H1 (cell line): ENCODE measurements around the gene EMD. TPM values are rescaled to one million over a fixed set of nuclear protein-coding genes. Genes with fewer than 3 reads are reported as not detected.
"Not testable (repeated sequence)": the region's sequence is repeated elsewhere in the genome, so short reads cannot be mapped to it uniquely, and the experiment has no call there.

Source experiments
- CTCF ChIA-PET: fragments of 300-600 bp; sonication (Branson Sonifier 250); formaldehyde crosslinking; loops from one replicate; lab custom pipeline; 2021; ENCODE audit not compliant: partially characterized antibody; lab: Charles Lee
- POLR2A ChIA-PET: fragments of 300-600 bp; sonication (Branson Sonifier 250); formaldehyde crosslinking; loops from one replicate; lab custom pipeline; 2021; ENCODE audit warnings: inconsistent platforms; ENCODE audit not compliant: partially characterized antibody; lab: Charles Lee
- DNase-seq, 2 experiments: peaks; one replicate each; pipeline versions ENCODE4 v3.0.0 to v3.0.0-alpha.2; 2010 to 2022; ENCODE audit warnings: low spot score in 2 of 2, low read depth in 1 of 2, mixed read lengths in 1 of 2
- FAIRE-seq: peaks from 2 replicates; lab custom pipeline; 2011; peaks lifted over from hg19 to GRCh38; lab: Jason Lieb, UNC
- H2AFZ ChIP-seq: 2 replicates; pipeline ENCODE4 v1.8.1; 2012; ENCODE audit warnings: low read length, inconsistent platforms
- H2AK5ac ChIP-seq: 2 replicates; pipeline ENCODE4 v1.6.1; 2013; ENCODE audit warnings: low read depth, low read length
- H2BK120ac ChIP-seq: replicated peaks from 2 replicates; pipeline ENCODE3; 2013; ENCODE audit warnings: low read depth, low read length, inconsistent platforms
- H2BK12ac ChIP-seq: 2 replicates; pipeline ENCODE4 v1.6.1; 2013; ENCODE audit warnings: low read depth, low read length
- H2BK15ac ChIP-seq: 2 replicates; pipeline ENCODE4 v1.6.1; 2013; ENCODE audit warnings: low read length
- H2BK20ac ChIP-seq: 2 replicates; pipeline ENCODE4 v1.6.1; 2013; ENCODE audit warnings: low read length
- H2BK5ac ChIP-seq: 2 replicates; pipeline ENCODE4 v1.6.1; 2013; ENCODE audit warnings: low read depth, low read length
- H3K14ac ChIP-seq: 2 replicates; pipeline ENCODE4 v1.6.1; 2013; ENCODE audit warnings: inconsistent platforms; ENCODE audit not compliant: insufficient read length
- H3K18ac ChIP-seq: 2 replicates; pipeline ENCODE4 v1.6.1; 2013; ENCODE audit warnings: low read length; ENCODE audit errors: extremely low read depth
- H3K23ac ChIP-seq: 2 replicates; pipeline ENCODE4 v1.6.1; 2013; ENCODE audit warnings: inconsistent platforms; ENCODE audit not compliant: insufficient read length
- H3K23me2 ChIP-seq: 2 replicates; pipeline ENCODE4 v1.6.1; 2013; ENCODE audit warnings: low read depth, low read length
- H3K27ac ChIP-seq: 2 replicates; pipeline ENCODE4 v1.6.1; 2011; ENCODE audit warnings: low read depth, low read length, inconsistent platforms
- H3K27me3 ChIP-seq, 4 experiments: replicated peaks in 1 of 4; 1 replicate in 1 of 4; 2 replicates in 3 of 4; pipeline versions ENCODE4 v1.6.1 to v1.8.1; 2011 to 2013; ENCODE audit warnings: low read length in 3 of 4, mild to moderate bottlenecking in 3 of 4, inconsistent platforms in 2 of 4, mixed read lengths in 2 of 4, moderate library complexity in 1 of 4; ENCODE audit not compliant: control insufficient read depth in 3 of 4, insufficient read depth in 3 of 4; ENCODE audit errors: extremely low read depth in 1 of 4
- H3K36me3 ChIP-seq, 4 experiments: 2 replicates each; pipeline versions ENCODE4 v1.6.1 to v1.8.1; 2011 to 2013; ENCODE audit warnings: mild to moderate bottlenecking in 4 of 4, low read length in 3 of 4, moderate library complexity in 2 of 4, control low read depth in 1 of 4, inconsistent platforms in 1 of 4; ENCODE audit not compliant: insufficient read depth in 4 of 4, control insufficient read depth in 2 of 4
- H3K4ac ChIP-seq: replicated peaks from 2 replicates; pipeline ENCODE3; 2013; ENCODE audit warnings: low read length, low read depth, mixed read lengths, inconsistent platforms; ENCODE audit not compliant: insufficient read length
- H3K4me1 ChIP-seq, 4 experiments: replicated peaks in 1 of 4; 1 replicate in 1 of 4; 2 replicates in 3 of 4; pipeline versions ENCODE4 v1.6.1 to v1.8.1; 2011 to 2013; ENCODE audit warnings: low read length in 3 of 4, inconsistent platforms in 2 of 4, mixed read lengths in 1 of 4; ENCODE audit not compliant: insufficient read depth in 4 of 4, control insufficient read depth in 3 of 4
- H3K4me2 ChIP-seq, 2 experiments: 2 replicates each; pipeline versions ENCODE4 v1.6.1 to v1.8.1; 2011 to 2013; ENCODE audit warnings: low read depth in 2 of 2, low read length in 2 of 2, control low read depth in 1 of 2, inconsistent platforms in 1 of 2, mild to moderate bottlenecking in 1 of 2; ENCODE audit not compliant: insufficient read depth in 1 of 2
- H3K4me3 ChIP-seq, 4 experiments: fragments of 200-600, 300-600 bp in 1 of 4; sonication (generic), shearing (Covaris generic), sonication (Bioruptor Twin) in 1 of 4; 2 replicates each; pipeline versions ENCODE4 v1.5.1 to v1.8.1; 2011 to 2016; ENCODE audit warnings: low read length in 4 of 4, low read depth in 3 of 4, control low read depth in 2 of 4, inconsistent platforms in 2 of 4, mild to moderate bottlenecking in 2 of 4, mixed read lengths in 1 of 4, moderate library complexity in 1 of 4; ENCODE audit not compliant: insufficient read depth in 2 of 4; ENCODE audit errors: extremely low read depth in 1 of 4
- H3K56ac ChIP-seq: replicated peaks from 2 replicates; pipeline ENCODE3; 2013; ENCODE audit warnings: low read depth, mild to moderate bottlenecking, mixed read lengths, low read length, inconsistent platforms; ENCODE audit not compliant: insufficient read length
- H3K79me1 ChIP-seq: 2 replicates; pipeline ENCODE4 v1.6.1; 2013; ENCODE audit warnings: low read depth, low read length, control low read depth
- H3K79me2 ChIP-seq, 2 experiments: 2 replicates each; pipeline versions ENCODE4 v1.6.1 to v1.8.1; 2012 to 2013; ENCODE audit warnings: low read length in 2 of 2, mild to moderate bottlenecking in 2 of 2, inconsistent platforms in 1 of 2; ENCODE audit not compliant: insufficient read depth in 2 of 2, control insufficient read depth in 1 of 2
- H3K9ac ChIP-seq, 4 experiments: replicated peaks in 1 of 4; 1 replicate in 1 of 4; 2 replicates in 3 of 4; pipeline versions ENCODE4 v1.6.1 to v1.8.1; 2011 to 2013; ENCODE audit warnings: low read depth in 3 of 4, low read length in 3 of 4, control low read depth in 2 of 4, mild to moderate bottlenecking in 2 of 4, moderate library complexity in 2 of 4, inconsistent platforms in 1 of 4; ENCODE audit errors: extremely low read depth in 1 of 4
- H3K9me3 ChIP-seq, 2 experiments: 2 replicates each; pipeline versions ENCODE4 v1.6.1 to v1.8.1; 2012 to 2013; ENCODE audit warnings: mild to moderate bottlenecking in 2 of 2, moderate library complexity in 2 of 2, control low read depth in 1 of 2, inconsistent platforms in 1 of 2, low read depth in 1 of 2, low read length in 1 of 2, mixed read lengths in 1 of 2; ENCODE audit not compliant: insufficient read depth in 2 of 2
- H4K20me1 ChIP-seq, 2 experiments: replicated peaks in 1 of 2; 2 replicates each; pipeline versions ENCODE3 to v1.8.1; 2011 to 2013; ENCODE audit warnings: inconsistent platforms in 2 of 2, low read length in 2 of 2, mild to moderate bottlenecking in 1 of 2; ENCODE audit not compliant: insufficient read depth in 2 of 2, control insufficient read depth in 1 of 2
- H4K5ac ChIP-seq: 2 replicates; pipeline ENCODE4 v1.6.1; 2013; ENCODE audit warnings: low read length, low read depth, mixed read lengths, inconsistent platforms; ENCODE audit not compliant: insufficient read length
- H4K8ac ChIP-seq: 2 replicates; pipeline ENCODE4 v1.8.0; 2013; ENCODE audit warnings: mild to moderate bottlenecking, moderate library complexity, low read length, inconsistent platforms; ENCODE audit not compliant: insufficient read depth; ENCODE audit errors: extremely low read depth
- H4K91ac ChIP-seq: replicated peaks from 2 replicates; pipeline ENCODE3; 2013; ENCODE audit warnings: low read length, mixed read lengths, inconsistent platforms; ENCODE audit not compliant: insufficient read length
- WGBS, 2 experiments: shearing (Covaris generic) in 1 of 2; methylation state at CpG; one replicate each; pipeline versions ENCODE4 v1.1.6 to v1.1.7; 2013 to 2015; ENCODE audit warnings: low lambda C conversion rate in 2 of 2, mixed read lengths in 2 of 2, inconsistent platforms in 1 of 2, low coverage in 1 of 2, missing lambda C conversion rate in 1 of 2; ENCODE audit not compliant: insufficient replicate concordance in 2 of 2, insufficient coverage in 1 of 2, insufficient read length in 1 of 2; ENCODE audit errors: extremely low coverage in 1 of 2, missing lambda C conversion rate in 1 of 2; 5-methylcytosine and 5-hydroxymethylcytosine counted together
- polyA plus RNA-seq, 7 experiments: library from polyadenylated mRNA; depleted of rRNA in 3 of 7; stranded (reverse) in 5 of 7; unstranded in 2 of 7; fragments of >200 nt in 5 of 7; fragments of 200-250 nt in 2 of 7; gene quantifications; 1 replicate in 5 of 7; 2 replicates in 1 of 7; 4 replicates in 1 of 7; pipeline versions ENCODE4 v1.2.1 to v1.2.3, GENCODE V29; 2011 to 2013; ENCODE audit warnings: missing spikeins in 2 of 7, mixed read lengths in 2 of 7
- total RNA-seq: library from RNA; stranded (reverse); fragmentation: NEBNext Ultra II Directional; extraction: Animal tissue kit (Norgen Biotek cat#: 25700); gene quantifications from 2 replicates; pipeline ENCODE4 v1.2.1, GENCODE V29; 2021

EMD gene
- total and polyA plus RNA-seq, 2 of the 8 experiments (the other 6 are each of a cell fraction or from before 2014, with no cell fraction given) = 45.5 to 109 TPM

DNA sequence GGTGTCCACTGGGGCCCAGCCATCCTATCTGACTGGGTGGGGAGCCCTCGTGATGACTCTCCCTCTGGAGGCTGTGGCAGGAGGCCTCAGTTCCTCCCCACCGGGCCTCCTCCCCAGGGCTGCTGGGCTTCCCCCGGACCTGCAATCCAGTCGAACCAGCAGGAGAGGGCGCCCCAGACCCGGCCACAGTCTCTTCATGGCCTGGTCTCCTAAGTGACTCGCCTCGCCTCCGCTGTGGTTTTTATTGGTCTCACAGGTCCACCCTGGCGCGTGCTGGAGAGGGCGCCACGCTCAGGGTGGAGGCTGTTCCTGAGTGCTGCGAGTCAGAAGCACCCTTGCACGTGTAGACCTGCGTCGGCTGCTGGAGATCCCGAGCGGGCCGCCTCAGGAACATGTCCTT lies 35.5 kb upstream of the EMD start:
- H3K4me2 ChIP-seq, H3K79me2 ChIP-seq, H3K27me3 ChIP-seq, H2AK5ac ChIP-seq, H3K4ac ChIP-seq, H4K5ac ChIP-seq, H2BK5ac ChIP-seq, FAIRE-seq, H3K79me1 ChIP-seq, H3K23ac ChIP-seq, H4K8ac ChIP-seq, H3K36me3 ChIP-seq, H4K20me1 ChIP-seq, H2BK120ac ChIP-seq, H4K91ac ChIP-seq, CTCF ChIA-PET, H2BK12ac ChIP-seq, H3K4me1 ChIP-seq, H2AFZ ChIP-seq, H3K23me2 ChIP-seq, H3K56ac ChIP-seq, H2BK20ac ChIP-seq, DNase-seq, H3K4me3 ChIP-seq, H2BK15ac ChIP-seq, H3K9me3 ChIP-seq, H3K27ac ChIP-seq, H3K14ac ChIP-seq, POLR2A ChIA-PET, H3K9ac ChIP-seq, H3K18ac ChIP-seq: not testable (repeated sequence)
- WGBS, 2 experiments = no CpG with 5 or more reads among the region's 20 CpGs
